SK-MEL-5 (cell line): ENCODE results near the gene CISD1. TPM values are rescaled to one million over a fixed set of nuclear protein-coding genes. Genes with fewer than 3 reads are reported as not detected.

Experiments
- DNase-seq: peaks from one replicate; pipeline ENCODE4 v3.0.0-alpha.2; 2016; ENCODE audit warnings: low read depth, low spot score
- in situ Hi-C: cut with HindIII; loops from 2 replicates; pipeline ENCODE4 v1.10.0; 2016; ENCODE audit warnings: low sequenced_read_pairs, high pct_unique_total_duplicates, low pct_unique_long_range_greater_than_20kb
- total RNA-seq: library from RNA; depleted of rRNA; stranded (reverse); fragments of >200 nt; shearing (Covaris generic); gene quantifications from 2 replicates; pipeline ENCODE4 v1.2.3, GENCODE V29; 2014

CISD1 gene
- total RNA-seq, 1 experiment from 2014 or later = 41.5 TPM

- in situ Hi-C loops = no loop called here
- DNase-seq = no peak
Observed at GRCh38 chr10:58258977-58259692, 9.8 kb upstream of the CISD1 start.

- in situ Hi-C loops = no loop called here
- no peak for DNase-seq
Observed at GRCh38 chr10:58260334-58260733, 8.6 kb upstream of the CISD1 start.

GRCh38 chr10:58262766-58263165 lies 6.2 kb upstream of the CISD1 start:
- in situ Hi-C loops = no loop called here
- no peak for DNase-seq

DNA sequence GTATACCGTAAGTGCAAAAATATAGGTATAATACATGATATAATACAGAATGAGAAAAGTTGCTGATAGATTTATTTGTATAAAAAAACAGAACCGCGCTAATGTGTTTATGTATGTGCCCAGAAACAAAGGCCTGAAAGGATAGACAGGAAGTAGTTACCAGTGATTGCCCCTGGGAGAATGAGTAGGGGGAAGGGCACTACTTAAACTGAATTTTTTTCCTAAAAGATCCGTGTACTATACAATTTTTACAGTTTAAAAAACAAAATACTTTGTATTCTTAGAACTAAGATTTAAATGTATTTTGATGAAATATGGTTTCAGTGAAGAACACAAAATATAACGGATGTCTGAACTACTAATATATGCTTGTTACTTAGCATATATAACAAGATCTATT lies 4.2 kb upstream of the CISD1 start:
- peak; percentile 34 for DNase-seq
- in situ Hi-C loops = no loop called here

GRCh38 chr10:58265249-58265648 lies 3.7 kb upstream of the CISD1 start:
- DNase-seq = no peak
- in situ Hi-C loops = no loop called here

- in situ Hi-C loops = no loop called here
- DNase-seq = peak; percentile 13
Observed at GRCh38 chr10:58266003-58266825, 2.7 kb upstream of the CISD1 start.

DNA sequence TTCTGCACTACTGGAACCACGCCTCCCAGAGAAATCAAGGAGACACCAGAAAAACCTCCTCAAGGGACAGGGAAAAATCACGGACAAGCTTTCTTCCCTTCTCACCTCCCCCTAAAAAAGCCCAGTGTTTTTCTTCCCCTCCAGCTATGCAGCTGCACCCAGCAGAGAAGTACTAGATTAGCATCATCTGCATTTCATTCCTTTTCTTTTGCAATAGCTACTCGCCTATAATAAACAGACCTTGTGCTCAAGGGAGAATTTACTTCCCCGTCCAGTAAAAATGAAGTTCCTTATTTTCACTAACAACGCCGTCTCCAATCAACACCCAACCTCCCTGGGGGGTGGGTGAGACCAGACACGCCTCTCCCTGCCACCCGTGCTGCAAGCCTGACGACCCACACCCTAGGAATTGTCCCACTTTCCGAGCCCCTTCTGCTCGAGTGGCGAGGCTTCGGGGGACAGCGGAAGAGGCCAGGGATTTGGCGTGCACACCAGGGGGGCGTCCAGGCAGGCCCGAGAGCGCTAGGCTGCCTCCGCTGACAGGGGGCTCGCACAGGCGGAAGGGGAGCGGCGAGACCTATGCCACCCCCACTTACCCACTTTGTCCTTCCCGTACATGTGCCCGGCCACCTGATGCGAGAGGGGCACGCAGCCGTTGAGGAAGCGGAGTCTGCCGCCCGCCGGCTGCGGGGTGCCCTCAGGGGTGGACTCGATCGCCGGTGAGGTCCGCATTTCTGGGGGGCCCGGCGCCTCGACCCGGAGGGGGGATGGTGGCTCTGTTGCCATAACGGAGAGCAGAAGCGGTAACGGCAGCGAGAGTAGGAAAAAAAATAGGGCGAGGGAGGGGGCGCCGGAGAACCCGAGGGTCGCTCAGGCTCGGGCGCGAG lies 1.9 kb upstream of the CISD1 start:
- in situ Hi-C loops = no loop called here
- peak; percentile 43 for DNase-seq

DNA sequence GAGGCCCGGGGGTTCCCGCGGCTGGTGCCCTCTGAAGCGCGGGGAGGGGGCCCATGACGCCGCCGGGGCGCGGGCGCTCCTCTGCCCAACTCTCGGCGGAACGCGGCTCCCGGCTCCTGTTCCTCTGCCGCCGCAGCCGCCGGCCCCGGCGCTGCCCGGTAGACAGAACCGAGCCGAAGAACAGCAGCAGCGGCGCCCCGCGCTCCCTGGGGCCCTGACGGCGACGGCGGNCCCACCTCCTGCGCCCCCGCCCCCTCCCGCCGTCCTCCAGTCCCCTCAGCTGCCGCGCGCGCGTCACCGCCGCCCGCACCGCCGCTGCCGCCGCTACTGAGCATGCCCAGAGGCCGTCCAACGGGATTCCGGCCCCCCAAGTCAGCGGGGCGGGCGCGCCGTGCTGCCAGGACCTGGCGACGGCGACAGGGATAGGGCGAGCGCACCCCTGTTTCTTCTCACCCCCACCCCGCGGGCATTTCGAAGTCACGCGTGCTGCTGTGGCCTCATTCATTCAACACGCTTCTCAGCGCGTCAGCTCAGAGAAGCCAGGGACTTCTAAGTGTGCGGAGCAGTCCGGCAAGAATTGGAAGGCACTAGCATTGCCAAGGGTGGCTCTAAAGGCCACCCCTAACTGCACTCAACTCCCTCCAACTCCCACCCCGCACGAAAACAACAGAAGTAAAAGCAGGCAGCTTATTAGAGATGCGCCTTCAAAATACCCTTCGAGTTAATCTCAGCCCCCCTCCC lies 1.1 kb upstream of the CISD1 start, which contains the start of gene IPMK:
TSS of gene IPMK (minus strand) at position 182 of the 741 bp plus-strand sequence. CDS start 283 bp downstream, outside the sequence.
- peak; percentile 83 for DNase-seq
- in situ Hi-C loops = no loop called here

DNA sequence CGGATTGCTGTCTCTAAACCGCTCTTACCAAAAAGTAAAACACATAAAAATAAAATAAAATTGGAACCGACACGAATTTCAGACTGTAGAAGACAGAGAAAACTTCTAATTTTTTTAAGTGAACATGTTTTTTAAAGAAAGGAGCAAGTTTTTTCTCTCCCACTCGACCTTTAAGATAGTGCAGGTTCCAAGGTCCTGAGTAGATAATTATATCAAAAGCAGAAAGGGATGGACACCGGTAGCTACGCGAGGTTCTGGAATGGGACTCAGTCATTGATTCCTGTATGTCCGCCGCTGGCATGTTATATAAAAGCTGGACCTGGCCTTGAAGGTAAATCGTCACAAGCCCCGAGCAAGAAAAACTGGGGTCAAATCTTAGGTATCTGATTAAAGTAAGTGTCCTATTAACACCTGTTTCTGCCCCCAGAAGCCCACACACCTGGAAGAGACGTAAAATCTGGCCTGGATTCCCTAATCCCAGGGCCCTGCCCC lies 462 bp upstream of the CISD1 start:
- in situ Hi-C loops = no loop called here
- DNase-seq = no peak

DNA sequence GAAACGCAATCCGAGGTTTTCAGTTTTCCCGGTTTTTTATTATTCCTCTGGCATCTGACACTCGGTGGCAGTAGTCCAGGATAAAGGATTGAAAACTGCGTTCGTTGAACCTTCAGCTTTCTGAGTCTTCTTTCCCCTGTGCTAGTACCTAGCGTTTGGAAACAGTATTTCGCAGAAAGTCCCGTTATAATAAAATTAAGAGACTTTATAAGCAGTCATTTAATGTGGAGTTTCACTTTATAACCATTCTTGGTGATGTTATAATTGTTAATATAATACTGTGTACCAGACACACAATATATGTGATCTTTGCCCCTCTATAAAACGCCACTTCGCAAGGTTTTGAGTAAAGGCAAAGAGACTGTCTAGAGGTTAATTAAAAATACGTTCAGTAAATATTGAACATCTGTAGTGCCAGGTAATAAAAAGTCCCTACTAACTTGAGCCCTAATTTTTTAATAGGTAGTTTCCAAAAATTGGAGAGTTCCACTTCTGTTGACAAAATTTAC lies 874 bp downstream of the CISD1 start:
- in situ Hi-C loops = no loop called here
- no peak for DNase-seq

GRCh38 chr10:58275261-58275660 lies 6.3 kb downstream of the CISD1 start:
- DNase-seq = no peak
- in situ Hi-C loops = no loop called here

DNA sequence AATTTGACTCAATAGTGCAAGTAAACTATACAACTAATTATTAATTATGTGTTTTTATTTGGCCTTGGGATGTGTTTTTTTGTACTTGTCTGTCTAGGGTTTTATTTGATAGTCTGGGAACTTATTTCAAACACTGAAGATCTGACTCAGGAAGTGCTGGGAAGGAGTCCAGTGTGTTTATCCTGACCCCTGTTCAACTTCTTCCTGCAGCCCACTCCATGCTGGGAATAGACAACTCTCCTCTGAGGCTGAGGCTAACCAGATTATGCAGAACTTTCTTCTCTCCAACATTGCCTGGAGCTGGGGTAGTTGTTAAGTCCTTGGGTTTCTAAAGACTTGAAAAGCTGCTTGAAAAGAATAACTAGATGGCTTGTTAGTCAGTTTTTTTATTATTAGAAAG lies 6.9 kb downstream of the CISD1 start:
- in situ Hi-C loops = no loop called here
- DNase-seq = no peak

DNA sequence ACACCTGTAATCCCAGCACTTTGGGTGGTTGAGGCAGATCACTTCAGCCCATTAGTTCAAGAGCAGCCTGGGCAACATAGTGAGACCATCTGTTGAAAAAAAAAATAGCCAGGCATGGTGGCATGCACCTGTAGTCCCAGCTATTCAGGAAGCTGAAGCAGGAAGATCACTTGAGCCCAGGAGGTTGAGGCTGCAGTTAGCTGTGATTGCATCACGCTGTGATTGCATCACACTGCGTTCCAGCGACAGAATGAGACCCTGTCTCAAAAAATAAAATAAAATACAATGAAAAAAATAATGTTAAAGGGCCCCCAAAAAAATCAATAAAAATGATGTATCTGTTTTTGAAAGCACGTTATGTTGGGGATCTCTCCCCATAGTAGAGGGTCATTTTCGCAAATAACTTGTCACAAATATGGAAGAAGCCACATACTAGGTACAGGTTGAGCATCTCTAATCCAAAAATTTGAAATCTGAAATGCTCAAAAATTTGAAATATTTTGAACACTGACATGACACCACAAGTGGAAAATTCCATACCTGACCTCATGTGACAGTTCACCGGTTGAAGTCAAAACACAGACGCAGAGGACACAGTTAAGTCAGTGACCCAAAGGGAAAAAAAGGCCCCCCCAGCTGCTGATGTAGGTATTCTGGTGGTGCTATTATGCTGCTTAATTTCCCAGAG lies 9.5 kb downstream of the CISD1 start:
- no peak for DNase-seq
- in situ Hi-C loops = no loop called here

- in situ Hi-C loops = no loop called here
- DNase-seq = no peak
Observed at GRCh38 chr10:58278962-58279307, 10.0 kb downstream of the CISD1 start.

GRCh38 chr10:58280477-58280876 lies 11.5 kb downstream of the CISD1 start:
- DNase-seq = no peak
- in situ Hi-C loops = no loop called here

DNA sequence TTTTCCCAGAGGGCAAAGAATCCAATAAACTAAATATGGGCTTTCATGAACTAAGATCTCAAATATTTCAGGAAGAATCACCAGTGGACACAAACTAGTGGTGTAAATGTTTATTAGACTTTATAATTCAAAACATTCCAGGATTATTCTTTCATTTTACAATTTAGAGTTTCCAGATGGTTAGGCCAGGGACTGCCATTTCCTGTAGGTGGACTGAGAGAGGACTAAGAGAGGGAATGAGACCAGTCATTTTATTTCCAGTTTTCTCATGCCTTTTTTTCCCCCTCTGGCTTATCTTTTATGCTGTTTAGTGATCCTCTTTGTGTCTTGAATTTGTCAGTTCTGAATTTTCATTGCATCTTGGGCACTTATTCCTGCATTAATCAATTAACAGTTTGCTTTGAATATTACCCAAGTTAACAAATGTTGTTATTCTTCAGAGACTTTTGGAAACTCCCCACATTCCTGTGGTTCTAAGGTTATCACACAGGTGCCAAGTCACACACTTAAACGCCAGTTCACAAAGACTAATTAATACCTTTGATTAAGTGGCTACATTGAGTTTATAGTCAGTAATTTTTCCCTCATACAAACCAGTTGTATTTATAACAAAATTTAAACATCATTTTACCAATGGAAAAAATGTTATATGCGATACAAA lies 12.3 kb downstream of the CISD1 start:
- DNase-seq = no peak
- in situ Hi-C loops = no loop called here
